HepG2 (cell line): ENCODE data around the gene FPGS. TPM values are rescaled to one million over a fixed set of nuclear protein-coding genes. Genes with fewer than 3 reads are reported as not detected.

Experiments
- ASH2L ChIP-seq: fragments of 300-600, 200-600 bp; sonication (generic); IDR thresholded peaks from 2 replicates; pipeline ENCODE4 v1.7.0; 2017; ENCODE audit warnings: low read depth, mild to moderate bottlenecking, moderate library complexity, mixed read lengths, low read length; ENCODE audit not compliant: insufficient read length
- CEBPG ChIP-seq: IDR thresholded peaks from 2 replicates; pipeline ENCODE4 v1.6.1; 2016
- FOXA1 ChIP-seq, 2 experiments: fragments of 450-650 bp in 1 of 2; sonication (generic) in 1 of 2; formaldehyde crosslinking in 1 of 2; IDR thresholded peaks; 2 replicates each; pipeline versions ENCODE4 v1.4.0 to v1.6.1; 2016 to 2020; ENCODE audit warnings: missing genetic modification reagents in 1 of 2
- HCFC1 ChIP-seq: fragments of 150-350 bp; IDR thresholded peaks from 2 replicates; pipeline ENCODE4 v1.6.1; 2014; ENCODE audit warnings: low read depth, low read length
- HDAC1 ChIP-seq: sonication (generic); formaldehyde crosslinking; IDR thresholded peaks from 2 replicates; pipeline ENCODE4 v1.5.1; 2020; ENCODE audit warnings: mild to moderate bottlenecking, missing genetic modification reagents
- HOXA5 ChIP-seq: sonication (generic); formaldehyde crosslinking; IDR thresholded peaks from 2 replicates; pipeline ENCODE4 v1.4.0; 2020; ENCODE audit warnings: missing genetic modification reagents
- HOXA7 ChIP-seq: sonication (generic); formaldehyde crosslinking; IDR thresholded peaks from 2 replicates; pipeline ENCODE4 v1.8.1; 2022; ENCODE audit warnings: mild to moderate bottlenecking, missing genetic modification reagents, moderate library complexity
- NBN ChIP-seq: fragments of 450-650 bp; conservative IDR thresholded peaks from 2 replicates; pipeline ENCODE4 v1.6.1; 2017
- PLRG1 ChIP-seq: fragments of 450-650 bp; conservative IDR thresholded peaks from 2 replicates; pipeline ENCODE4 v1.6.1; 2016
- PPARG ChIP-seq: conservative IDR thresholded peaks from 2 replicates; pipeline ENCODE4 v1.6.1; 2016; ENCODE audit warnings: missing biosample characterization, missing genetic modification reagents
- STAG1 ChIP-seq: sonication (generic); formaldehyde crosslinking; IDR thresholded peaks from 2 replicates; pipeline ENCODE4 v1.4.0; 2020; ENCODE audit warnings: missing genetic modification reagents
- ZFYVE20 ChIP-seq: sonication (generic); formaldehyde crosslinking; IDR thresholded peaks from 2 replicates; pipeline ENCODE4 v1.8.0; 2023; ENCODE audit warnings: low read depth, mild to moderate bottlenecking, moderate library complexity, missing genetic modification reagents, borderline replicate concordance
- ZNF34 ChIP-seq: sonication (generic); formaldehyde crosslinking; IDR thresholded peaks from 2 replicates; pipeline ENCODE4 v1.4.0; 2020; ENCODE audit warnings: mild to moderate bottlenecking, missing genetic modification reagents, borderline replicate concordance
- ZNF720 ChIP-seq: sonication (generic); formaldehyde crosslinking; IDR thresholded peaks from 2 replicates; pipeline ENCODE4 v1.4.0; 2020; ENCODE audit warnings: missing genetic modification reagents
- ZNF766 ChIP-seq: sonication (generic); formaldehyde crosslinking; IDR thresholded peaks from 2 replicates; pipeline ENCODE4 v1.5.0; 2020; ENCODE audit warnings: missing genetic modification reagents, borderline replicate concordance
- ZSCAN31 ChIP-seq: sonication (generic); formaldehyde crosslinking; IDR thresholded peaks from 2 replicates; pipeline ENCODE4 v1.5.0; 2020; ENCODE audit warnings: low read depth, mild to moderate bottlenecking, missing genetic modification reagents
- polyA plus RNA-seq, 8 experiments: library from polyadenylated mRNA; depleted of rRNA in 3 of 8; stranded (reverse) in 7 of 8; unstranded in 1 of 8; fragments of >200 nt; fragmentation: Illumina TruSeq in 4 of 8; extraction: Trizol in 4 of 8; gene quantifications; 2 replicates each; pipeline versions ENCODE4 v1.2.1 to v1.2.3, GENCODE V29; 2011 to 2016; ENCODE audit warnings: low read depth in 4 of 8, missing spikeins in 1 of 8, mixed read lengths in 1 of 8; ENCODE audit not compliant: insufficient read depth in 1 of 8
- total RNA-seq, 5 experiments: library from RNA; depleted of rRNA; stranded (reverse); fragments of >200 nt; fragmentation: Illumina TruSeq; extraction: Trizol; gene quantifications; 2 replicates each; pipeline ENCODE4 v1.2.3, GENCODE V29; 2016; ENCODE audit warnings: low read depth in 1 of 5
- TF ChIP-seq, protein P1 (sequence below): sonication (generic); formaldehyde crosslinking; IDR thresholded peaks from 2 replicates; pipeline ENCODE4 v1.5.1; 2020; ENCODE audit warnings: mild to moderate bottlenecking, missing genetic modification reagents, moderate library complexity
- TF ChIP-seq, protein P2 (sequence below): sonication (generic); formaldehyde crosslinking; IDR thresholded peaks from 2 replicates; pipeline ENCODE4 v1.5.0; 2020; ENCODE audit warnings: missing genetic modification reagents
- TF ChIP-seq, protein P3 (sequence below): sonication (generic); formaldehyde crosslinking; IDR thresholded peaks from 2 replicates; pipeline ENCODE4 v1.4.0; 2020; ENCODE audit warnings: missing genetic modification reagents, borderline replicate concordance
- TF ChIP-seq, protein P4 (sequence below): sonication (generic); formaldehyde crosslinking; conservative IDR thresholded peaks from 2 replicates; pipeline ENCODE4 v1.4.0; 2020; ENCODE audit warnings: missing genetic modification reagents

The FPGS gene
- total and polyA plus RNA-seq, 2 of the 13 experiments (the other 11 are each of a cell fraction or from before 2014, with no cell fraction given): 35.6 to 36.8 TPM

DNA sequence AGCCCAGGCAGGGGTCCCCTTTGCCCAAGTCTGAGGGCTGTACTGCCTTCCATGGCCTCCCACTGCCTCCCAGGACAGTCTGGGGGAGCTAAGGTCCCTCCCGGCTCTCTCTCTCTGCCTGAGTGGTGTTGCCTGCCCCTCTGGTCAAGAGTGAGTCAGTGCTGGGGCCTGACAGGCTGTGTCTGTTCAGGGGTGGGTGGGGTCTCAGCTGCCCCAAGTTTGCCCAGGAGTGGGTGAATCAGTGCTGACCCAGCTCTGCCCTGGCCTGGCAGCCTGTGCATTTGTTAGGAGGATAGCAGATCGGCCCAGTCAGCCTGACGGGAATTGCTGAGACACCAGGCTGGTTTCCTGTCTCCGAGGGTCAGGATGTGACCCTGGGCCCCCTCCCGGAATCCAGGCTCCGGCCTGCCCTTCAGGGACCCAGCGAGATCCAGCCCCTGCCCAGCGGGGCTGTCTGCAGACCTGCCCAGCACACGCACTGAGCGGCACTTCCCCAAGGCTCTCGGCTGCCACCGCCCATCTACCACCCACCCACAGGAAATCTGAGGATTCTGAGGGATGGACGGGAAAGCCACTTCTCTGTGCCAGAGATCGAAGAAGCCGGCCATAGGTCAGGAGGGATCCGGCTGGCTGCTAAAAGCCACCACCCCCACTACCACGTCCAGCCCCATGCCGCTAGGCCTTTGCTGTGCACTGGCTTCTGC lies 35.8 kb downstream of the FPGS start (continued):
- TF ChIP-seq NBN (no peak), FOXA1 (IDR thresholded peaks at IDR 0.05) (no peak), FOXA1 (CRISPR knock-in tag; IDR thresholded peaks at IDR 0.05) (no peak), ZNF766 (CRISPR knock-in tag) (no peak), HCFC1 (no peak), ZNF720 (CRISPR knock-in tag) (no peak), HOXA7 (CRISPR knock-in tag) (no peak), STAG1 (CRISPR knock-in tag) (no peak), PLRG1 (no peak), ZFYVE20 (no peak), CEBPG (no peak), PPARG (peak; percentile 51; the same call in 1 of the 2 replicates), ZSCAN31 (CRISPR knock-in tag) (no peak), HDAC1 (CRISPR knock-in tag) (peak; percentile 49), HOXA5 (no peak), ZNF34 (CRISPR knock-in tag) (no peak), ASH2L (no peak)
- TF ChIP-seq, protein P1, sequence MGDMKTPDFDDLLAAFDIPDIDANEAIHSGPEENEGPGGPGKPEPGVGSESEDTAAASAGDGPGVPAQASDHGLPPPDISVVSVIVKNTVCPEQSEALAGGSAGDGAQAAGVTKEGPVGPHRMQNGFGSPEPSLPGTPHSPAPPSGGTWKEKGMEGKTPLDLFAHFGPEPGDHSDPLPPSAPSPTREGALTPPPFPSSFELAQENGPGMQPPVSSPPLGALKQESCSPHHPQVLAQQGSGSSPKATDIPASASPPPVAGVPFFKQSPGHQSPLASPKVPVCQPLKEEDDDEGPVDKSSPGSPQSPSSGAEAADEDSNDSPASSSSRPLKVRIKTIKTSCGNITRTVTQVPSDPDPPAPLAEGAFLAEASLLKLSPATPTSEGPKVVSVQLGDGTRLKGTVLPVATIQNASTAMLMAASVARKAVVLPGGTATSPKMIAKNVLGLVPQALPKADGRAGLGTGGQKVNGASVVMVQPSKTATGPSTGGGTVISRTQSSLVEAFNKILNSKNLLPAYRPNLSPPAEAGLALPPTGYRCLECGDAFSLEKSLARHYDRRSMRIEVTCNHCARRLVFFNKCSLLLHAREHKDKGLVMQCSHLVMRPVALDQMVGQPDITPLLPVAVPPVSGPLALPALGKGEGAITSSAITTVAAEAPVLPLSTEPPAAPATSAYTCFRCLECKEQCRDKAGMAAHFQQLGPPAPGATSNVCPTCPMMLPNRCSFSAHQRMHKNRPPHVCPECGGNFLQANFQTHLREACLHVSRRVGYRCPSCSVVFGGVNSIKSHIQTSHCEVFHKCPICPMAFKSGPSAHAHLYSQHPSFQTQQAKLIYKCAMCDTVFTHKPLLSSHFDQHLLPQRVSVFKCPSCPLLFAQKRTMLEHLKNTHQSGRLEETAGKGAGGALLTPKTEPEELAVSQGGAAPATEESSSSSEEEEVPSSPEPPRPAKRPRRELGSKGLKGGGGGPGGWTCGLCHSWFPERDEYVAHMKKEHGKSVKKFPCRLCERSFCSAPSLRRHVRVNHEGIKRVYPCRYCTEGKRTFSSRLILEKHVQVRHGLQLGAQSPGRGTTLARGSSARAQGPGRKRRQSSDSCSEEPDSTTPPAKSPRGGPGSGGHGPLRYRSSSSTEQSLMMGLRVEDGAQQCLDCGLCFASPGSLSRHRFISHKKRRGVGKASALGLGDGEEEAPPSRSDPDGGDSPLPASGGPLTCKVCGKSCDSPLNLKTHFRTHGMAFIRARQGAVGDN (CRISPR knock-in tag): peak; percentile 85
- TF ChIP-seq, protein P2, sequence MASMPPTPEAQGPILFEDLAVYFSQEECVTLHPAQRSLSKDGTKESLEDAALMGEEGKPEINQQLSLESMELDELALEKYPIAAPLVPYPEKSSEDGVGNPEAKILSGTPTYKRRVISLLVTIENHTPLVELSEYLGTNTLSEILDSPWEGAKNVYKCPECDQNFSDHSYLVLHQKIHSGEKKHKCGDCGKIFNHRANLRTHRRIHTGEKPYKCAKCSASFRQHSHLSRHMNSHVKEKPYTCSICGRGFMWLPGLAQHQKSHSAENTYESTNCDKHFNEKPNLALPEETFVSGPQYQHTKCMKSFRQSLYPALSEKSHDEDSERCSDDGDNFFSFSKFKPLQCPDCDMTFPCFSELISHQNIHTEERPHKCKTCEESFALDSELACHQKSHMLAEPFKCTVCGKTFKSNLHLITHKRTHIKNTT: no peak
- TF ChIP-seq, protein P3, sequence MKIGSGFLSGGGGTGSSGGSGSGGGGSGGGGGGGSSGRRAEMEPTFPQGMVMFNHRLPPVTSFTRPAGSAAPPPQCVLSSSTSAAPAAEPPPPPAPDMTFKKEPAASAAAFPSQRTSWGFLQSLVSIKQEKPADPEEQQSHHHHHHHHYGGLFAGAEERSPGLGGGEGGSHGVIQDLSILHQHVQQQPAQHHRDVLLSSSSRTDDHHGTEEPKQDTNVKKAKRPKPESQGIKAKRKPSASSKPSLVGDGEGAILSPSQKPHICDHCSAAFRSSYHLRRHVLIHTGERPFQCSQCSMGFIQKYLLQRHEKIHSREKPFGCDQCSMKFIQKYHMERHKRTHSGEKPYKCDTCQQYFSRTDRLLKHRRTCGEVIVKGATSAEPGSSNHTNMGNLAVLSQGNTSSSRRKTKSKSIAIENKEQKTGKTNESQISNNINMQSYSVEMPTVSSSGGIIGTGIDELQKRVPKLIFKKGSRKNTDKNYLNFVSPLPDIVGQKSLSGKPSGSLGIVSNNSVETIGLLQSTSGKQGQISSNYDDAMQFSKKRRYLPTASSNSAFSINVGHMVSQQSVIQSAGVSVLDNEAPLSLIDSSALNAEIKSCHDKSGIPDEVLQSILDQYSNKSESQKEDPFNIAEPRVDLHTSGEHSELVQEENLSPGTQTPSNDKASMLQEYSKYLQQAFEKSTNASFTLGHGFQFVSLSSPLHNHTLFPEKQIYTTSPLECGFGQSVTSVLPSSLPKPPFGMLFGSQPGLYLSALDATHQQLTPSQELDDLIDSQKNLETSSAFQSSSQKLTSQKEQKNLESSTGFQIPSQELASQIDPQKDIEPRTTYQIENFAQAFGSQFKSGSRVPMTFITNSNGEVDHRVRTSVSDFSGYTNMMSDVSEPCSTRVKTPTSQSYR (CRISPR knock-in tag): no peak
- TF ChIP-seq, protein P4, sequence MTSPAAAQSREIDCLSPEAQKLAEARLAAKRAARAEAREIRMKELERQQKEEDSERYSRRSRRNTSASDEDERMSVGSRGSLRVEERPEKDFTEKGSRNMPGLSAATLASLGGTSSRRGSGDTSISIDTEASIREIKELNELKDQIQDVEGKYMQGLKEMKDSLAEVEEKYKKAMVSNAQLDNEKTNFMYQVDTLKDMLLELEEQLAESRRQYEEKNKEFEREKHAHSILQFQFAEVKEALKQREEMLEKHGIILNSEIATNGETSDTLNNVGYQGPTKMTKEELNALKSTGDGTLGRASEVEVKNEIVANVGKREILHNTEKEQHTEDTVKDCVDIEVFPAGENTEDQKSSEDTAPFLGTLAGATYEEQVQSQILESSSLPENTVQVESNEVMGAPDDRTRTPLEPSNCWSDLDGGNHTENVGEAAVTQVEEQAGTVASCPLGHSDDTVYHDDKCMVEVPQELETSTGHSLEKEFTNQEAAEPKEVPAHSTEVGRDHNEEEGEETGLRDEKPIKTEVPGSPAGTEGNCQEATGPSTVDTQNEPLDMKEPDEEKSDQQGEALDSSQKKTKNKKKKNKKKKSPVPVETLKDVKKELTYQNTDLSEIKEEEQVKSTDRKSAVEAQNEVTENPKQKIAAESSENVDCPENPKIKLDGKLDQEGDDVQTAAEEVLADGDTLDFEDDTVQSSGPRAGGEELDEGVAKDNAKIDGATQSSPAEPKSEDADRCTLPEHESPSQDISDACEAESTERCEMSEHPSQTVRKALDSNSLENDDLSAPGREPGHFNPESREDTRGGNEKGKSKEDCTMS (CRISPR knock-in tag): no peak
